ENCODE results near the gene CPNE6. TPM values are rescaled to one million over a fixed set of nuclear protein-coding genes. Genes with fewer than 3 reads are reported as not detected.

Gene CPNE6
- not detected in 2 replicates for total RNA-seq

GRCh38 chr14:24071144-24071697 lies at the start of gene CPNE6:
CPNE6 (plus strand) TSS chr14:24071562; CDS start chr14:24072937, 1,375 bp downstream.

GRCh38 chr14:24051789-24052655 lies 19.3 kb upstream of the CPNE6 start, which contains the start of gene CARMIL3:
CARMIL3 (plus strand) TSS chr14:24052009; CDS start chr14:24052154, 145 bp downstream.

DNA sequence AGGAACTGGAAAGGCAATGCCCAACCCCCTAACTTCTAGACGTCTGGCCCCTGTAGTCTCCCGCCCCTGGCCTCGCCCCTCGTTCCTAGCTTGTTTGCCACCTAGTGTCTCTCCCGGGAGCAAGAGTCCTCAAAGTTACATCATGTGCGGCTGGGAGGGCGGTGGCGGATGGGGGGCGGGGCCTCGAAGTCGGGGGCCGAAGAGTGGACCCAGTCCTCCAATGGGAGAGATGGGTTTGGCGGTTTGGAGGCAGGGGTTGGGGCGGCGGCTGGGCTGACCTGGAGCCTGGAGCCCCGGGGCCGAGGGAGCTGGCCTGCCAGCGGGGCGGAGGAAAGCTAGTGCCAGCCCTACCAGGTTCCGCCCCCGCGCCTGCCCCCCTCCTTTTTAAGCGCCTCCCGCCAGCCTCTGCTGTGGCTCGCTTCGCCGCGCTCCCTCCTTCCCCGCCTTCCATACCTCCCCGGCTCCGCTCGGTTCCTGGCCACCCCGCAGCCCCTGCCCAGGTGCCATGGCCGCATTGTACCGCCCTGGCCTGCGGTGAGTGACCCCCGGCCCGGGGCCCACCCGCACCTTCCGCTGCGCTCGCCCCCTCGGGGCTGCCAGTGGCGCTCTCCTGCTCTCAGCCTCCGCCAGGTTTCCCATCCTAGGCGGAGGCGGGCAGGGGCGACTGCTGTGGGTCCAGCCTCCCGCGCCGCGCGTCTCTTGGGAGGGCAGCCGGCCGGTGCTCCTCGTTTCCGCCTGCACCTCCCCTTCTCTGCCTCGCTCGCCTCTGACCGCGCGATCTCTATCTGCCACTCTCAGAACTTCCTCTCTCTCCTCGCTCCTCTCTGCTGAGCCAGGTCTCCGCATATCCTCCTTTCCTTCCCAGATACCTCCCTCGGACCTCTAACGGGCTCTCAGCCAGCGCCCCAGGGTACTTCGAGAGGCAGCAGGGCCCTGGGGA lies 22.8 kb downstream of the CPNE6 start, which contains the start of gene PCK2:
Gene PCK2, plus strand, starts transcription at position 411 of the 940 bp plus-strand sequence. Its CDS starts 95 bp downstream, at position 506.

GRCh38 chr14:24114532-24115421 lies 43.4 kb downstream of the CPNE6 start, which contains the start of the genes DCAF11 and NRL:
DCAF11 (plus strand) TSS chr14:24114777; CDS start chr14:24115595, 818 bp downstream.
NRL (minus strand) TSS chr14:24114949; CDS start chr14:24082848, 32,101 bp downstream.

Other genes with a start within 250 kb of the CPNE6 start
- gene DHRS4, start 117.8 kb upstream of the CPNE6 start, total RNA-seq = 29.6 and 49.8 TPM in 2 replicates
- gene DHRS4L2, start 82.6 kb upstream of the CPNE6 start, total RNA-seq = 16.3 and 16.9 TPM in 2 replicates
- not detected in 2 replicates for gene CARMIL3, start 19.6 kb upstream of the CPNE6 start, total RNA-seq
- gene PCK2, start 22.7 kb downstream of the CPNE6 start, total RNA-seq = 13.4 and 17.2 TPM in 2 replicates
- gene DCAF11, start 43.2 kb downstream of the CPNE6 start, total RNA-seq = 50.6 and 56.1 TPM in 2 replicates
- gene NRL, start 43.4 kb downstream of the CPNE6 start, total RNA-seq = 0.56 and 0.77 TPM in 2 replicates
- not detected in 2 replicates for gene FITM1, start 59.1 kb downstream of the CPNE6 start, total RNA-seq
- 69.4 and 88.5 TPM in 2 replicates for gene PSME1, start 64.6 kb downstream of the CPNE6 start, total RNA-seq
- 20.6 and 31.1 TPM in 2 replicates for gene EMC9, start 70.0 kb downstream of the CPNE6 start, total RNA-seq
- 81.5 and 136 TPM in 2 replicates for gene PSME2, start 75.0 kb downstream of the CPNE6 start, total RNA-seq
- gene RNF31, start 75.9 kb downstream of the CPNE6 start, total RNA-seq = 22.6 and 28.8 TPM in 2 replicates
- gene IRF9, start 89.7 kb downstream of the CPNE6 start, total RNA-seq = 55.5 and 58.9 TPM in 2 replicates
- gene REC8, start 100.5 kb downstream of the CPNE6 start, total RNA-seq = 0.56 and 0.77 TPM in 2 replicates
- 26.5 and 79.8 TPM in 2 replicates for gene IPO4, start 117.3 kb downstream of the CPNE6 start, total RNA-seq
- gene TM9SF1, start 123.9 kb downstream of the CPNE6 start, total RNA-seq = 78.4 and 80.1 TPM in 2 replicates
- under 0.01 TPM in 1 of 2 replicates, not detected in the other for gene TSSK4, start 134.1 kb downstream of the CPNE6 start, total RNA-seq
- 23.4 and 25.1 TPM in 2 replicates for gene CHMP4A, start 141.9 kb downstream of the CPNE6 start, total RNA-seq
- gene MDP1, start 144.5 kb downstream of the CPNE6 start, total RNA-seq = 15.9 and 18.0 TPM in 2 replicates
- gene NEDD8, start 160.8 kb downstream of the CPNE6 start, total RNA-seq = 142 and 224 TPM in 2 replicates
- gene GMPR2, start 161.4 kb downstream of the CPNE6 start, total RNA-seq = 63.6 and 103 TPM in 2 replicates
- 48.3 and 58.3 TPM in 2 replicates for gene TINF2, start 171.1 kb downstream of the CPNE6 start, total RNA-seq
- gene TGM1, start 191.6 kb downstream of the CPNE6 start, total RNA-seq = 0.19 and 0.85 TPM in 2 replicates
- 24.0 and 28.0 TPM in 2 replicates for gene RABGGTA, start 200.0 kb downstream of the CPNE6 start, total RNA-seq
- gene DHRS1, start 228.2 kb downstream of the CPNE6 start, total RNA-seq = 9.0 and 9.9 TPM in 2 replicates
- gene NOP9, start 228.3 kb downstream of the CPNE6 start, total RNA-seq = 19.7 and 34.7 TPM in 2 replicates
- 1.5 and 1.7 TPM in 2 replicates for gene CIDEB, start 236.4 kb downstream of the CPNE6 start, total RNA-seq
- 1.3 and 3.1 TPM in 2 replicates for gene LTB4R2, start 238.6 kb downstream of the CPNE6 start, total RNA-seq
- 1.5 and 1.7 TPM in 2 replicates for gene LTB4R, start 239.9 kb downstream of the CPNE6 start, total RNA-seq

Data from regular cardiac myocyte (primary cell).